Measurements from ENCODE around the gene NKAIN2.

GRCh38 chr6:124443541-124443940 is 639.9 kb downstream of the NKAIN2 start:
- no peak for TF ChIP-seq POLR2AphosphoS5 (IDR thresholded peaks at IDR 0.05; ENCODE audit: low read depth, low read length)
- TF ChIP-seq, protein P1, sequence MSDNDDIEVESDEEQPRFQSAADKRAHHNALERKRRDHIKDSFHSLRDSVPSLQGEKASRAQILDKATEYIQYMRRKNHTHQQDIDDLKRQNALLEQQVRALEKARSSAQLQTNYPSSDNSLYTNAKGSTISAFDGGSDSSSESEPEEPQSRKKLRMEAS (IDR thresholded peaks at IDR 0.05; ENCODE audit: low read depth), result no peak
- TF ChIP-seq, protein P2, sequence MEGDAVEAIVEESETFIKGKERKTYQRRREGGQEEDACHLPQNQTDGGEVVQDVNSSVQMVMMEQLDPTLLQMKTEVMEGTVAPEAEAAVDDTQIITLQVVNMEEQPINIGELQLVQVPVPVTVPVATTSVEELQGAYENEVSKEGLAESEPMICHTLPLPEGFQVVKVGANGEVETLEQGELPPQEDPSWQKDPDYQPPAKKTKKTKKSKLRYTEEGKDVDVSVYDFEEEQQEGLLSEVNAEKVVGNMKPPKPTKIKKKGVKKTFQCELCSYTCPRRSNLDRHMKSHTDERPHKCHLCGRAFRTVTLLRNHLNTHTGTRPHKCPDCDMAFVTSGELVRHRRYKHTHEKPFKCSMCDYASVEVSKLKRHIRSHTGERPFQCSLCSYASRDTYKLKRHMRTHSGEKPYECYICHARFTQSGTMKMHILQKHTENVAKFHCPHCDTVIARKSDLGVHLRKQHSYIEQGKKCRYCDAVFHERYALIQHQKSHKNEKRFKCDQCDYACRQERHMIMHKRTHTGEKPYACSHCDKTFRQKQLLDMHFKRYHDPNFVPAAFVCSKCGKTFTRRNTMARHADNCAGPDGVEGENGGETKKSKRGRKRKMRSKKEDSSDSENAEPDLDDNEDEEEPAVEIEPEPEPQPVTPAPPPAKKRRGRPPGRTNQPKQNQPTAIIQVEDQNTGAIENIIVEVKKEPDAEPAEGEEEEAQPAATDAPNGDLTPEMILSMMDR (IDR thresholded peaks at IDR 0.05), result no peak
- TF ChIP-seq GATA2 (CRISPR knock-in tag; IDR thresholded peaks at IDR 0.05), result no peak
- no peak for TF ChIP-seq SIN3A (IDR thresholded peaks at IDR 0.05; ENCODE audit: borderline replicate concordance, low read depth, low read length)
- no peak for TF ChIP-seq RAD21 (IDR thresholded peaks at IDR 0.05; ENCODE audit: low read length)
- TF ChIP-seq EP300 (IDR thresholded peaks at IDR 0.05; ENCODE audit: borderline replicate concordance in 1 of 2, low read depth in 1 of 2, low read length in 1 of 2), result no peak
- TF ChIP-seq GABPA (IDR thresholded peaks at IDR 0.05; ENCODE audit: low read depth), result no peak
- TF ChIP-seq JUND (IDR thresholded peaks at IDR 0.05), result no peak
- TF ChIP-seq, protein P3, sequence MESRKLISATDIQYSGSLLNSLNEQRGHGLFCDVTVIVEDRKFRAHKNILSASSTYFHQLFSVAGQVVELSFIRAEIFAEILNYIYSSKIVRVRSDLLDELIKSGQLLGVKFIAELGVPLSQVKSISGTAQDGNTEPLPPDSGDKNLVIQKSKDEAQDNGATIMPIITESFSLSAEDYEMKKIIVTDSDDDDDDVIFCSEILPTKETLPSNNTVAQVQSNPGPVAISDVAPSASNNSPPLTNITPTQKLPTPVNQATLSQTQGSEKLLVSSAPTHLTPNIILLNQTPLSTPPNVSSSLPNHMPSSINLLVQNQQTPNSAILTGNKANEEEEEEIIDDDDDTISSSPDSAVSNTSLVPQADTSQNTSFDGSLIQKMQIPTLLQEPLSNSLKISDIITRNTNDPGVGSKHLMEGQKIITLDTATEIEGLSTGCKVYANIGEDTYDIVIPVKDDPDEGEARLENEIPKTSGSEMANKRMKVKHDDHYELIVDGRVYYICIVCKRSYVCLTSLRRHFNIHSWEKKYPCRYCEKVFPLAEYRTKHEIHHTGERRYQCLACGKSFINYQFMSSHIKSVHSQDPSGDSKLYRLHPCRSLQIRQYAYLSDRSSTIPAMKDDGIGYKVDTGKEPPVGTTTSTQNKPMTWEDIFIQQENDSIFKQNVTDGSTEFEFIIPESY (IDR thresholded peaks at IDR 0.05; ENCODE audit: borderline replicate concordance, low read depth), result no peak
- TF ChIP-seq RXRA (IDR thresholded peaks at IDR 0.05; ENCODE audit: borderline replicate concordance, low read depth), result no peak
- no peak for TF ChIP-seq RCOR1 (IDR thresholded peaks at IDR 0.05; ENCODE audit: low read length)
- TF ChIP-seq FOSL2 (IDR thresholded peaks at IDR 0.05; ENCODE audit: borderline replicate concordance, low read depth), result no peak

Data from SK-N-SH (cell line).